Measurements from ENCODE around the gene DHX30.
"Not testable (repeated sequence)": the region's sequence is repeated elsewhere in the genome, so short reads cannot be mapped to it uniquely, and the experiment has no call there.

The DHX30 gene

DNA sequence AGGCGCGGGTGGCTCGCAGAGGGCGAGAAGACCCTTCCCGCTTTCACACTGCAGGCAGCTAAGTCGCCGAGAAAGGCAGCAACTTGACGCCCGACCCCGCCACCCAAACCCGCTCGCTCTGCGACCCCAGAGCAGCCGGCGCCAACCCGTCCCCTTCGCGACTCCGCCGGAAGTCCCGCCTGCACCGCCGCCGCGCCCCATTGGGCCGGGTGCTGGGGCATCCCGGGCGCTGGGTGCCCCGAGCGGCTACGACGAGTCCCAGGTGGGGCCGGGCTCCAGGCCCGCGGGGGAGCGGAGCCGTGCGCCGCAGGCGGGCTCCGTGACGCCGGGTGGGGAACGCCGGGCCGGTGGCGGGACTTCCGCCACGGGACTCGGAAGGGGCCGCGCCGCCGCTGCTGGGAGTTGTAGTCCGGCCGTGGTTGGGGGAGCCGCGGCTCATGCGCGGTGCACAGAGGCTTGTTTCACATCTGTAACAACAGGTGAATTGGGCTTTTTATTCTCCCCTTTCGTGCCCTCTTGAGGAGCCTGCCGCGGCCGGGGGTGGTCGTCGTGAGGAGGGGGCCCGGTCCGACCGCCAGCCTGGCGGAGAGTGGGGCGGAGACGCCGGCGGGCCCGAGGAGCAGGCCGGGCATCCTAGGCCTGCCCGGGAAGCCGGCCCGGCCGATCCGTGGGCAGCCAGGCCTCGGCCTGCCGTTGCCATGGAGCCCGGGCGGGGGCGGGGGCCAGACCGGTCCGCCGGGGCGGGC lies at the start of gene DHX30:
Gene DHX30, plus strand, starts transcription at position 405 of the 746 bp plus-strand sequence. CDS start 7,546 bp downstream, outside the sequence.
- DNase-seq (ENCODE audit: low read depth in 3 of 3): peak; percentile 72 to 84 (median 73)

DNA sequence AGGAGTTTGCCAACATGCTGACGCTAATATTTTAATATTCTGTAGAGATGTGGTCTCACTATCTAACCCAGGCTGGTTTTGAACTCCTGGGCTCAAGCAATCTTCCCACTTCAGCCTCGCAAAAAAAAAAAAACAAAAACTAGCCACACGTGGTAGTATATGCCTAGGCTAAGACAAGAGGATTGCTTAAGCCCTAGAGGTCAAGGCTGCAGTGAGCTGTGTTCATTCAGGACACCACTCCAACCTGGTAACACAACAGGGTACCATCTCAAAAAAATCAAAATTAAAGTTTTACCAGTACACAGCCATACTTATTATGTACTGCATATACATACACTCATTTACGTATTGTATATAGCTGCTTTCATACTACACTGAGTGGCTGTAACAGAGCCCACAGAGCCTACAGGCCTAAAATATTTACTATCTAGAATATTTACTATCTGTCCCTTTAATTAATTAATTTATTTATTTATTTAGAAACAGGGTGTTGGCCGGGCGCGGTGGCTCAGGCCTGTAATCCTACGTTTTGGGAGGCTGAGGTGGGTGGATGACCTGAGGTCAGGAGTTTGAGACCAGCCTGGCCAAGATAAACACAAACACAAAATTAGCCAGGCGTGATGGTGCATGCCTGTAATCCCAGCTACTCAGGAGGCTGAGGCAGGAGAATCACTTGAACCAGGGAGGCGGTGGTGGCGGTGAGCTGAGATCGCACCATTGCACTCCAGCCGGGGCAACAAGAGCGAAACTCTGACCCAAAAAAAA lies 44.5 kb upstream of the DHX30 start:
- no peak for DNase-seq (ENCODE audit: low read depth in 3 of 3)

DNA sequence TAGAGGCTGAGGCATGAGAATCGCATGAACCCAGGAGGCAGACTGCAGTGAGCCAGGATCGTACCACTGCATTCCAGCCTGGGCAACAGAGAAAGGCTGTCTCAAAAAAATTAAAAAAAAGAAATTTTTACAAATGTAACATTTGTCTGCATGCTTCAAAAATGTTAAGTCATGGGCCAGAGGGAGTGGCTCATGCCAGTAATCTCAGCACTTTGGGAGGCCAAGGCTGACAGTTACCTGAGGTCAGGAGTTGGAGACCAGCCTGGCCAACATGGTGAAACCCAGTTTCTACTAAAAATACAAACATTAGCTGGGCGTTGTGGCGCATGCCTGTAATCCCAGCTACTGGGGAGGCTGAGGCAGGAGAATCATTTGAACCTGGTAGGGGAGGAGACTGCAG lies 42.7 kb upstream of the DHX30 start:
- DNase-seq (ENCODE audit: low read depth in 3 of 3): not testable (repeated sequence)

DNA sequence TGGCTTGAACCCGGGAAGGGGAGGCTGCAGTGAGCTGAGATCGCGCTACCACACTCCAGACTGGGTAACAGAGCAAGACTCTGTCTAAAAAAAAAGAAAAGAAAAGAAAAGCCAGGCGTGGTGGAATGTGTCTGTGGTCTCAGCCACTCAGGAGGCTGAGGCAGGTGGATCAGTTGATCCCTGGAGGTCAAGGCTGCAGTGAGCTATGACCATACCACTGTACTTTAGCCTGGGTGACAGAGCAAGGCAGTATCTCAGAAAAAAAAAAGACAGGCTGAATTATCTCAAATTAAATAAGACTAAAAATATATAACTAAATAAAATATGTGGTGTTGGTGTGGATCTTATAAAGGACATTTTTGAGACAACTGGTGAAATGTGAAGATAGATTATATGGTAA lies 41.9 kb upstream of the DHX30 start:
- no peak for DNase-seq (ENCODE audit: low read depth in 3 of 3)

- no peak for DNase-seq (ENCODE audit: low read depth in 3 of 3)
These were observed 40.7 kb upstream of the DHX30 start for GRCh38 chr3:47762233-47762632.

DNA sequence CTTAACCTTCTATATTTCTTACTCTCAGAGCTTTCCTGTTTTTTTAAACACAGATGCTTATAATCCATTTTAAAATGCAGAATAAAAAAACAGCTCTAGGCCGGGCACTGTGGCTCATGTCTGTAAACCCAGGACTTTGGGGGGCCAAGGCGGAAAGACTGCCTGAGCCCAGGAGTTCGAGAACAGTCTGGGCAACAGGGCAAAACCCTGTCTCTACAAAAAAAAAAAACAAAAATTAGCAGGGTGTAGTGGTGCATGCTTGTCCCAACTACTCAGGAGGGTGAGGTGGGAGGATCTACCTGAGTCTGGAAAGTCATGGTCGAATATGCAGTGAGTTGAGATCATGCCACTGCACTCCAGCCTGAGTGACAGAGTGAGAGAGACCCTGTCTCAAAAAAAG lies 36.8 kb upstream of the DHX30 start:
- no peak for DNase-seq (ENCODE audit: low read depth in 3 of 3)

GRCh38 chr3:47772047-47772446 lies 30.9 kb upstream of the DHX30 start:
- DNase-seq (ENCODE audit: low read depth in 3 of 3): no peak

GRCh38 chr3:47772788-47773187 lies 30.1 kb upstream of the DHX30 start:
- no peak for DNase-seq (ENCODE audit: low read depth in 3 of 3)

DNA sequence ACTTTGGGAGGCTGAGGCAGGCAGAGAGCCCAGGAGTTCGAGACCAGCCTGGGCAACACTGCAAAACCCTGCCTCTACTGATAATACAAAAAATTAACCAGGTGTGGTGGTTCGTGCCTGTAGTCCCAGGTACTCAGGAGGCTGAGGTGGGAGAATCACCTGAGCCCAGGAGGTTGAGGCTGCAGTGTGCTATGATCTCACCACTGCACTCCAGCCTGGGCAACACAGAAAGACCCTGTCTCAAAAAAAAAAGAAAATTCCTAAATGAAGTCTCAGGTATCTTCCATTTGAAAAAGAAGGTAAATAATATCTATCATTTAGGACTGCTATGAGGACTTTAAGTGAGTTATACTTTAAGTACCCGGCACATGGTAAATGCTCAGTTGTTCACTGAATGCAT lies 24.2 kb upstream of the DHX30 start:
- no peak for DNase-seq (ENCODE audit: low read depth in 3 of 3)

- DNase-seq (ENCODE audit: low read depth in 3 of 3): peak; percentile 17 to 66 (median 29)
These were observed 21.9 kb upstream of the DHX30 start for GRCh38 chr3:47780741-47781684.

- DNase-seq (ENCODE audit: low read depth in 3 of 3): peak; percentile 92 to 98 (median 96)
These were observed 21.1 kb upstream of the DHX30 start, which contains the start of gene SMARCC1 for GRCh38 chr3:47781685-47782445. Gene SMARCC1 (minus strand): TSS chr3:47781893. CDS start chr3:47781797, 96 bp downstream.

DNA sequence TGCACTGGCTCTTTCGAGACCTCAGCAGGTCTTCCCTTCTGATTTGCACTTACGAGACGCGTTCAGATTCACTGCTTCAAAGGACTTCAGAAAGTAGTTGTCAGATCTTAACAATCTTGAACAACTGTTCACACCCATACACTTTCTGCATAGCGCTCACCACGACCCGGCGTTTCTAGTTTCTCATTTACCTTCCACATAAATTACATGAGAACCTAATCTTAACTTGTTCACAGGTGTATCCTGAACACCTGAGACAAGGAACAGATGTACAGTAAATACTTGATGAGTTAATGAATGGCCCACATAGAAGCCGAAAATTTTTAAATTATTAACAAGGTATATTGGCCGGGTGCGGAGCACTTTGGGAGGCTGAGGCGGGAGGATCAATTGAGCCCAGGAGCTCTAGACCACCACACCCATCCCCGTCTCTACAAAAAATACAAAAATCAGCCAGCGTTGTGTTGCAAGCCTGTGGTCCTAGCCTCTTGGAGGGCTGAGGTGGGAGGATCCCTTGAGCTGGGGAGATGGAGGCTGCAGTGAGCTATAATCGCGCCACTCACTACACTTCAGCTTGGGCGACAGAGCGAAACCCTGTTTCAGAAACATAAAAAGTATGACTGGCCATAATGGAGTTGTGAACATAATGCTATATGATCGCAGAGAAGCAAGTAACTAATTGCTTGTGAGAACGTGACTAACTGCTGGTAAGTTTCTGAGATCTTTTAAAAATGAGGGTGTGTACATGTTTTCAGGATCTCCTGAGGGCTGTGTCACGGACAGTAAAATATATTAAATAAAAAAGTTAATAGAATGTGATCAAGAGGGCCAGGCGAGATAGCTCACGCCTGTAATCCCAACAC lies 20.3 kb upstream of the DHX30 start:
- DNase-seq (ENCODE audit: low read depth in 3 of 3): no peak

GRCh38 chr3:47783673-47784072 lies 19.3 kb upstream of the DHX30 start:
- no peak for DNase-seq (ENCODE audit: low read depth in 3 of 3)

DNA sequence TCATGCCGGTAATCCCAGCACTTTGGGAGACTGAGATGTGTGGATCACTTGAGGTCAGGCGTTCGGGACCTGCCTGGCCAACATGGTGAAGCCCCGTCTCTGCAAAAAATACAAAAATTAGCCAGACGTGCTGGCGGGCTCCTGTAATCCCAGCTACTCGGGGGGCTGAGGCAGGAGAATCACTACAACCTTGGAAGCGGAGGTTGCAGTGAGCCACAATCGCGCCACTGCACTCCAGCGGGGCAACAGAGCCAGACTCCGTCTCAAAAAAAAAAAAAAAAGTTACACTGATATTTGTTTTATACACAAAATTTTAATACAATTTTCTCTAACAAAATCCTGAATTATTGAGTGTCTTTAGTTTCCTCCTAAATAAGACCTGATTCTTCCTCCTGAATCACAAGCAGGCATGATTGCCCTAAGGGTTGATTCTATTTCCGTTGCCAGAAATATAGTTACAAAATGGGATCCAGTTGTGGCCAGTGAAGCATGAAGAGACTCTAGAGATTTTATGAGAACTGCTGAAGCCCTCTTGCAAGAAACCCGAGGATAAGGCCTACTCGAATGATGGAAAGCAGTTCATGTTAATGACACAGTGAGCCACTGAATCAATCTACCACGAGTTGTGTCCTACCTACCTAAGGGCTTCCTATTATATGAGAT lies 11.6 kb upstream of the DHX30 start:
- DNase-seq (ENCODE audit: low read depth in 3 of 3): no peak

GRCh38 chr3:47792699-47793098 lies 10.2 kb upstream of the DHX30 start:
- no peak for DNase-seq (ENCODE audit: low read depth in 3 of 3)

DNA sequence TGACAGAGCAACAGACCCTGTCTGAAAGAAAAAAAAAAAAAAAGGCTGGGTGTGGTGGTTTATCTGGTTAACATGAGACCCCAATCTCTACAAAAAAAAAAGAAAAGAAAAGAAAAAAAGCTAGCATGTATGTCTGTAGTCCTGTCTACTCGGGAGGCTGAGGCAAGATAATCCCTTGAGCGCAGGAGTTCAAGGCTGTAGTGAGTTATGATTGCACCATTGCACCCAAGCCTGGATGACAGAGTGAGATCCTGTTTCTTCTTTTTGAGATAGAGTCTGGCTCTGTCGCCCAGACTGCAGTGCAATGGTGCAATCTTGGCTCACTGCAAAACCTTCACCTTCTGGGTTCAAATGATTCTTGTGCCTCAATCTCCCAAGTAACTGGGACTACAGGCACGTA lies 8.4 kb upstream of the DHX30 start:
- DNase-seq (ENCODE audit: low read depth in 3 of 3): no peak

DNA sequence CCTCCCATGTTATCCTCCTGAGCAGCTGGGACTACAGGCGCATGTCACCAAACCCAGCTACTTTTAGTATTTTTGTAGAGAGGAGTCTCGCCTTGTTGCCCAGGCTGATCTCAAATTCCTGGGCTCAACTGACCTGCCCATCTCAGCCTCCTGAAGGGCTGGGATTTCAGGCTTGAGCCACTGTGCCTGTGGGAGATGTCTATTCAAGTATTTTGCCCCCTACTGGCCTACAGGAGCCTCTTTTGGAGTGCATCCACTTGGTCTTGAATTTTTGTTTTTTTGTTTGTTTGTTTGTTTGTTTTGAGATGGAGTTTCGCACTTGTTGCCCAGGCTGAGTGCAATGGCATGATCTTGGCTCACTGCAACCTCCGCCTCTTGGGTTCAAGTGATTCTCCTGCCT lies 3.2 kb upstream of the DHX30 start:
- DNase-seq (ENCODE audit: low read depth in 3 of 3): no peak

GRCh38 chr3:47803480-47804025 lies 615 bp downstream of the DHX30 start:
- no peak for DNase-seq (ENCODE audit: low read depth in 3 of 3)

DNA sequence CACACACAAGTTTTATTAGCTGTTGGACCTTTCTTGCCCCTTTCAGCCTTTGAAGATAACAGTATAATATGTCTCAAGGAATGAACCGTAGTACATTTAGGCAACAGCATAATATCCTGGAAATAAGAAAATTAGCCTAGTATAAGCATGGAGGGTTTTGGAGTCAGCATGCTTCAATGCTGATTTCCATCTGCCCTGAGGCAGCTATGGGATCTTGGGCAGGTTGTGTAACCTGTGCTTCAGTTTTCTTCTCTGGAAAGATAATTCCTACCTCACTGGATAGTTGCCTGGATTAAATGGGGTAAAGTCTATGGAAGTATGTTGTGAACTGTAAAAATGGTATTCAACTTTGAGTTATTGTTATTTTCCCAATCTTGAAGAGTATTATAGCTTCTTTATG lies 1.6 kb downstream of the DHX30 start:
- DNase-seq (ENCODE audit: low read depth in 3 of 3): no peak

Measured in stimulated activated CD4-positive, alpha-beta T cell treated with anti-CD3 and anti-CD28 coated beads, TNF-alpha, amount 100 ng/mL, for 24 hours (primary cell).